Naive thymus-derived CD8-positive, alpha-beta T cell (primary cell): Measurements from ENCODE around the gene MAP4K3. TPM values are rescaled to one million over a fixed set of nuclear protein-coding genes. Genes with fewer than 3 reads are reported as not detected.
A peak's percentile ranks its signal among the peaks of the same experiment; 100 is the strongest.

Experiments
- ATAC-seq, 2 donors: fragments of 150-1000 bp; cut with Tn5 transposase in 1 of 2; sonication (Bioruptor Pico), chemical (Tn5 transposase) in 1 of 2; 1 replicate in 1 of 2; 2 replicates in 1 of 2; pipeline ENCODE4 v1.10.0; 2021; ENCODE audit warnings: mild to moderate bottlenecking in 2 of 2, moderate library complexity in 2 of 2
- POLR2A ChIA-PET: fragments of 350-600 bp; sonication (Branson Sonifier 250); formaldehyde crosslinking; loops from one replicate; lab custom pipeline; 2021; ENCODE audit warnings: antibody characterized with exemption; lab: Charles Lee
- DNase-seq, 10 donors: peaks; one replicate each; pipeline versions ENCODE4 v3.0.0 to v3.0.0-alpha.2; 2020 to 2022
- H3K27ac Mint-ChIP-seq, 10 donors: one replicate each; pipeline ENCODE4 v1.8.0; 2020 to 2022; ENCODE audit warnings: mild to moderate bottlenecking in 10 of 10, mixed read lengths in 10 of 10, moderate library complexity in 4 of 10, inconsistent platforms in 1 of 10
- H3K27me3 Mint-ChIP-seq, 5 donors: one replicate each; pipeline ENCODE4 v1.8.0; 2021 to 2022; ENCODE audit warnings: mixed read lengths in 5 of 5
- H3K36me3 Mint-ChIP-seq, 3 donors: one replicate each; pipeline ENCODE4 v1.8.0; 2020 to 2022; ENCODE audit warnings: mixed read lengths in 3 of 3, mild to moderate bottlenecking in 2 of 3, inconsistent platforms in 1 of 3
- H3K4me1 Mint-ChIP-seq, 4 donors: one replicate each; pipeline ENCODE4 v1.8.0; 2021 to 2022; ENCODE audit warnings: mixed read lengths in 4 of 4
- H3K4me3 Mint-ChIP-seq, 10 donors: one replicate each; pipeline ENCODE4 v1.8.0; 2020 to 2022; ENCODE audit warnings: mild to moderate bottlenecking in 10 of 10, mixed read lengths in 10 of 10, moderate library complexity in 6 of 10, inconsistent platforms in 1 of 10
- H3K9me3 Mint-ChIP-seq, 9 donors: one replicate each; pipeline ENCODE4 v1.8.0; 2020 to 2022; ENCODE audit warnings: mixed read lengths in 9 of 9, mild to moderate bottlenecking in 3 of 9, inconsistent platforms in 1 of 9, moderate library complexity in 1 of 9
- polyA plus RNA-seq, 3 donors: library from polyadenylated mRNA; unstranded; fragments of 300-500 nt; fragmentation: Illumina TruSeq; gene quantifications; one replicate each; pipeline ENCODE4 v1.2.3, GENCODE V29; 2021
- total RNA-seq, 8 experiments: library from RNA in 2 of 8; stranded (reverse) in 2 of 8; gene quantifications; one replicate each; pipeline ENCODE4 v1.2.3 and lab custom pipeline; 2021 to 2026

Gene MAP4K3
- total RNA-seq (10 to 100 TPM; 17.7 to 18.9 TPM), polyA plus RNA-seq (1 to 10 TPM; 1.3 to 2.4 (median 2.0) TPM), total RNA-seq (lab: John Stamatoyannopoulos, UW) (15.5 to 23.1 (median 20.0) reads per million in 6 experiments)

- Mint-ChIP-seq H3K27ac (peak within 1 kb of the TSS; percentile 70 to 94 (median 87)), H3K4me3 (peak within 1 kb of the TSS; percentile 85 to 98 (median 93)), H3K4me1 (peaks cover 18 to 56% (median 52%) of the 10 kb centered on the region in 4 donors), H3K36me3 (no peaks in the 10 kb centered on the region), H3K27me3 (no peaks in the 10 kb centered on the region), H3K9me3 (peaks cover 0 to 4% (median 0%) of the 10 kb centered on the region in 9 donors)
- peak; percentile 53 to 75 for ATAC-seq
- peak; percentile 39 to 82 (median 60) for DNase-seq
- POLR2A ChIA-PET = interaction anchor here (1.1 to 1.6 kb wide), 3 partner anchors 9 to 686 kb away, joined by 3 to 5 read pairs (median 3); partner anchors contain the start of gene SRSF7
Measured at GRCh38 chr2:39436592-39437521, at the start of gene MAP4K3. Gene MAP4K3, minus strand, starts transcription at chr2:39437285. Its CDS starts 298 bp downstream, at chr2:39436987.

- Mint-ChIP-seq H3K9me3 (no peaks in the 10 kb centered on the region), H3K27ac (peak overlapping the region in 2 of 10 donors; percentile 24 to 88), H3K4me3 (no peak overlapping the region), H3K36me3 (peaks cover 0 to 2% (median 0%) of the 10 kb centered on the region in 3 donors), H3K27me3 (peaks cover 0 to 2% (median 0%) of the 10 kb centered on the region in 5 donors), H3K4me1 (peaks cover 0 to 8% (median 1%) of the 10 kb centered on the region in 4 donors)
- DNase-seq = no peak
- POLR2A ChIA-PET = no interaction called here
- no peak for ATAC-seq
Measured at GRCh38 chr2:39486071-39486470, 49.0 kb upstream of the MAP4K3 start.

GRCh38 chr2:39484620-39485495 lies 47.8 kb upstream of the MAP4K3 start:
- peak overlapping the region in 1 of 10 donors; percentile 47 for H3K27ac Mint-ChIP-seq
- POLR2A ChIA-PET = no interaction called here

GRCh38 chr2:39484206-39484605 lies 47.1 kb upstream of the MAP4K3 start:
- H3K27me3 Mint-ChIP-seq = peaks cover 0 to 1% (median 0%) of the 10 kb centered on the region in 5 donors
- H3K27ac Mint-ChIP-seq = peak overlapping the region in 1 of 10 donors; percentile 47
- POLR2A ChIA-PET = no interaction called here
- H3K4me1 Mint-ChIP-seq = peaks cover 0 to 6% (median 1%) of the 10 kb centered on the region in 4 donors
- peaks cover 0 to 4% (median 0%) of the 10 kb centered on the region in 3 donors for H3K36me3 Mint-ChIP-seq
- no peak for ATAC-seq
- no peak for DNase-seq
- H3K4me3 Mint-ChIP-seq = no peak overlapping the region
- H3K9me3 Mint-ChIP-seq = no peaks in the 10 kb centered on the region

More at GRCh38 chr2:39484620-39485495, 47.8 kb upstream of the MAP4K3 start:
- Mint-ChIP-seq H3K9me3 (no peaks in the 10 kb centered on the region), H3K4me3 (no peak overlapping the region), H3K36me3 (peaks cover 0 to 3% (median 0%) of the 10 kb centered on the region in 3 donors), H3K4me1 (peaks cover 0 to 6% (median 1%) of the 10 kb centered on the region in 4 donors), H3K27me3 (peaks cover 0 to 2% (median 0%) of the 10 kb centered on the region in 5 donors)
- ATAC-seq (no peak), DNase-seq (no peak)

- POLR2A ChIA-PET = no interaction called here
- H3K9me3 Mint-ChIP-seq = no peaks in the 10 kb centered on the region
- no peak for ATAC-seq
Measured at GRCh38 chr2:39483534-39483933, 46.4 kb upstream of the MAP4K3 start.

GRCh38 chr2:39481611-39482010 lies 44.5 kb upstream of the MAP4K3 start:
- Mint-ChIP-seq H3K36me3 (peaks cover 17 to 21% (median 18%) of the 10 kb centered on the region in 3 donors), H3K27me3 (no peaks in the 10 kb centered on the region), H3K27ac (no peak overlapping the region), H3K9me3 (peaks cover 0 to 10% (median 0%) of the 10 kb centered on the region in 9 donors), H3K4me1 (peaks cover 0 to 12% (median 1%) of the 10 kb centered on the region in 4 donors), H3K4me3 (no peak overlapping the region)
- ATAC-seq (no peak), DNase-seq (no peak)
- POLR2A ChIA-PET = no interaction called here

More at GRCh38 chr2:39483534-39483933, 46.4 kb upstream of the MAP4K3 start:
- no peak overlapping the region for H3K4me3 Mint-ChIP-seq
- no peak for DNase-seq
- H3K27ac Mint-ChIP-seq = no peak overlapping the region
- H3K36me3 Mint-ChIP-seq = peaks cover 0 to 4% (median 4%) of the 10 kb centered on the region in 3 donors
- H3K4me1 Mint-ChIP-seq = peaks cover 0 to 6% (median 1%) of the 10 kb centered on the region in 4 donors
- H3K27me3 Mint-ChIP-seq = no peaks in the 10 kb centered on the region

- no peak for DNase-seq
- H3K36me3 Mint-ChIP-seq = peaks cover 20 to 34% (median 28%) of the 10 kb centered on the region in 3 donors
- no peak overlapping the region for H3K4me3 Mint-ChIP-seq
- H3K4me1 Mint-ChIP-seq = peaks cover 0 to 21% (median 1%) of the 10 kb centered on the region in 4 donors
- no peak for ATAC-seq
- no peaks in the 10 kb centered on the region for H3K27me3 Mint-ChIP-seq
- H3K27ac Mint-ChIP-seq = no peak overlapping the region
- H3K9me3 Mint-ChIP-seq = peaks cover 0 to 10% (median 0%) of the 10 kb centered on the region in 9 donors
- POLR2A ChIA-PET = no interaction called here
Measured at GRCh38 chr2:39479696-39480095, 42.6 kb upstream of the MAP4K3 start.

GRCh38 chr2:39479053-39479670 lies 42.1 kb upstream of the MAP4K3 start:
- Mint-ChIP-seq H3K4me1 (peaks cover 0 to 21% (median 1%) of the 10 kb centered on the region in 4 donors), H3K27me3 (no peaks in the 10 kb centered on the region), H3K9me3 (peaks cover 0 to 10% (median 0%) of the 10 kb centered on the region in 9 donors), H3K4me3 (no peak overlapping the region), H3K27ac (no peak overlapping the region), H3K36me3 (peaks cover 21 to 36% (median 28%) of the 10 kb centered on the region in 3 donors)
- POLR2A ChIA-PET = no interaction called here
- DNase-seq (no peak), ATAC-seq (no peak)

GRCh38 chr2:39476524-39476923 lies 39.4 kb upstream of the MAP4K3 start:
- peak overlapping the region in 1 of 10 donors; percentile 38 for H3K4me3 Mint-ChIP-seq

GRCh38 chr2:39475006-39475405 lies 37.9 kb upstream of the MAP4K3 start:
- peaks cover 0 to 21% (median 0%) of the 10 kb centered on the region in 4 donors for H3K4me1 Mint-ChIP-seq
- H3K9me3 Mint-ChIP-seq = peaks cover 0 to 10% (median 0%) of the 10 kb centered on the region in 9 donors
- POLR2A ChIA-PET = no interaction called here
- H3K4me3 Mint-ChIP-seq = no peak overlapping the region
- no peak for DNase-seq
- H3K27ac Mint-ChIP-seq = no peak overlapping the region
- H3K36me3 Mint-ChIP-seq = peaks cover 21 to 37% (median 28%) of the 10 kb centered on the region in 3 donors
- no peak for ATAC-seq
- no peaks in the 10 kb centered on the region for H3K27me3 Mint-ChIP-seq

More at GRCh38 chr2:39476524-39476923, 39.4 kb upstream of the MAP4K3 start:
- Mint-ChIP-seq H3K27me3 (no peaks in the 10 kb centered on the region), H3K4me1 (peaks cover 0 to 15% (median 0%) of the 10 kb centered on the region in 4 donors), H3K9me3 (peaks cover 0 to 10% (median 0%) of the 10 kb centered on the region in 9 donors), H3K27ac (peak overlapping the region in 1 of 10 donors; percentile 65), H3K36me3 (peaks cover 21 to 37% (median 28%) of the 10 kb centered on the region in 3 donors)
- no peak for DNase-seq
- no peak for ATAC-seq
- POLR2A ChIA-PET = no interaction called here

GRCh38 chr2:39470580-39470979 lies 33.5 kb upstream of the MAP4K3 start:
- POLR2A ChIA-PET = no interaction called here
- Mint-ChIP-seq H3K4me3 (no peak overlapping the region), H3K4me1 (peaks cover 0 to 22% (median 4%) of the 10 kb centered on the region in 4 donors), H3K9me3 (no peaks in the 10 kb centered on the region), H3K27me3 (no peaks in the 10 kb centered on the region), H3K27ac (no peak overlapping the region), H3K36me3 (peaks cover under 1 to 11% (median 4%) of the 10 kb centered on the region in 3 donors)
- ATAC-seq (no peak), DNase-seq (no peak)
